IPS-18c (cell line): Measurements from ENCODE around the gene DHH.

Experiments
- H3K4me3 ChIP-seq: 2 replicates; pipeline ENCODE4 v1.7.0; 2013; ENCODE audit warnings: low read depth, mild to moderate bottlenecking, low read length, moderate library complexity; ENCODE audit not compliant: insufficient read depth
- H3K9me3 ChIP-seq: one replicate; pipeline ENCODE4 v1.6.1; 2013; ENCODE audit warnings: mild to moderate bottlenecking, low read length, moderate library complexity; ENCODE audit not compliant: control insufficient read depth, insufficient read depth

Gene DHH

GRCh38 chr12:49043241-49043640 lies 51.4 kb downstream of the DHH start:
- H3K9me3 ChIP-seq = no peaks in the 10 kb centered on the region
- no peak overlapping the region for H3K4me3 ChIP-seq

- H3K4me3 ChIP-seq = no peak overlapping the region
- no peaks in the 10 kb centered on the region for H3K9me3 ChIP-seq
These were observed 52.6 kb downstream of the DHH start for GRCh38 chr12:49041881-49042484.

- H3K9me3 ChIP-seq = no peaks in the 10 kb centered on the region
- H3K4me3 ChIP-seq = no peak overlapping the region
These were observed 53.3 kb downstream of the DHH start for GRCh38 chr12:49041036-49041880.

GRCh38 chr12:49040364-49040855 lies 54.2 kb downstream of the DHH start:
- Histone ChIP-seq H3K4me3 (no peak overlapping the region), H3K9me3 (no peaks in the 10 kb centered on the region)

- H3K9me3 ChIP-seq = no peaks in the 10 kb centered on the region
- H3K4me3 ChIP-seq = no peak overlapping the region
These were observed 54.9 kb downstream of the DHH start for GRCh38 chr12:49039421-49040363.

GRCh38 chr12:49038291-49038955 lies 56.2 kb downstream of the DHH start:
- Histone ChIP-seq H3K4me3 (no peak overlapping the region), H3K9me3 (no peaks in the 10 kb centered on the region)

GRCh38 chr12:49037947-49038237 lies 56.7 kb downstream of the DHH start:
- Histone ChIP-seq H3K4me3 (no peak overlapping the region), H3K9me3 (no peaks in the 10 kb centered on the region)

- H3K9me3 ChIP-seq = no peaks in the 10 kb centered on the region
- no peak overlapping the region for H3K4me3 ChIP-seq
These were observed 57.3 kb downstream of the DHH start for GRCh38 chr12:49037111-49037946.
